GM18867 (cell line): Measurements from ENCODE around the gene FOXD1.
"Not testable (repeated sequence)": the region's sequence is repeated elsewhere in the genome, so short reads cannot be mapped to it uniquely, and the experiment has no call there.

Experiments used
- ATAC-seq: cut with Tn5 transposase; IDR thresholded peaks from one replicate; pipeline ENCODE4 v1.9.1; 2021; ENCODE audit warnings: mild to moderate bottlenecking, moderate library complexity; ENCODE audit not compliant: unreplicated experiment

FOXD1 gene

DNA sequence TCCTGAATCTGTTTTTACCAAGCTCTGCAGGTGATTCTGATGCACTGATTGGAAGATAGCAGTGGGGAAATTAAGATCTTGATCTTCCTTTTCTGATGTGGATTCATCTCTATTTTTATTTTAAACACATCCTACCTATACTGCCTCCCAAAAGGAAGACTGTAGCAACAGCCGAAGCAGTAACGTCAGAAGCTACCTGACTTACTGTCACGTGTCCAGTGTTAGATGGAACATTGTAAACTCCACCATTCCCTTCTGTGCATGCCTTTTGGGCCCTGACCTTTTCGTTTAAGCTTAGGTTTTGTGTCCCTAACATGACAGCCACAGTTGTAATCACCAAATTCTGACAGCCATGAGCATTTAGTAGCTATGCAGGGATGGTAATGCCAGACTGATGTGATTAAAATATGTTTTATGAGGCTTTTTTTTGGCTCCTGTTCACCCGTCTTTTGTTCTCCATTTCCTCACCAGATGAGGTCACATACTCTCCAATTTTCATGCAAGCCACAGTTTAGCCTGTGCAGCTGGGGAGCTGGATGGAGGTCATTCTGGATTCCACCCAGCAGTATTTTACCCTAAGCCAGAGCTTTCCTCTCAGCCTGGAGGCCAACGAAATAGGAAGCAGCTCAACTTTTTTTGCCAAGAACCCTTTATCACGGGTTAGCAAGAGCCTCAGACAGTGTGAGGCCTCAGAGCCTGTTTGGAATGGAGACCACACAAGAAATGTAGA is 15.6 kb upstream of the FOXD1 start:
- ATAC-seq, result no peak

DNA sequence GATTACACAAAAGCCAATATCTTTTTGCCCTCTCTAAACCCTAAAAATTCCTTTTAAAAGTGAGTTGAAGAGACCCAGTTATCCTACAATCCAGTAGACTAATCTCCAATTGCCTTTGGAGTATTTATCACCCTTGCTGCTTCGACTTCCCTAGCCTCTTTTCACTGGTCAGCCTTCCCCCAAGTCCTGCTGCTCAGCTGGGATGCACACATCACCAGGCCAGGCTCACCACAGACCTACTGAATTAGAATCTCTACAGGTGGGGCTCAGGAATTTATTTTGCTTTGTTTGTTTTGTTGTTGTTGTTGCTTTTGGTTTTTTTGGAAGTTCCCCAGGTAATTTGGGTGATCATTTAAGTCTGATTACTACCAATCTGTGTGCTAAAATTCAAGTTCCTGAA is 11.6 kb upstream of the FOXD1 start:
- no peak for ATAC-seq

DNA sequence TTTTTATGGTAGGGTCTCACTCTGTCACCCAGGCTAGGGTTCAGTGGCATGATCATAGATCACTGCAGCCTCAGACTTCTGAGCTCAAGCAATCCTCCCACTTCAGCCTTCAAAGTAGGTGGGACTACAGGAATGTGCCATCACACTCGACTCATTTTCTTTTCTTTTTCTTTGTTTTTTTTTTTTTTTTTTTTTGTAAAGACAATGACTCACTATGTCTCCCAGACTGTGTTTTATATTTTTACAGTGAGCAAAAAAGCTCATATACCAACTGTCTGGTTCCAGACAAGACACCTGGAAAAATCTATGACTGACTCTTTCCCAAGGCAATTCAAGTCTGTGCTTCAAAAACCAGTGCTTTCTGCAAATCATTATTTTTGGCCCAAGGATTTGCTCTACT is 10.8 kb upstream of the FOXD1 start:
- no peak for ATAC-seq

DNA sequence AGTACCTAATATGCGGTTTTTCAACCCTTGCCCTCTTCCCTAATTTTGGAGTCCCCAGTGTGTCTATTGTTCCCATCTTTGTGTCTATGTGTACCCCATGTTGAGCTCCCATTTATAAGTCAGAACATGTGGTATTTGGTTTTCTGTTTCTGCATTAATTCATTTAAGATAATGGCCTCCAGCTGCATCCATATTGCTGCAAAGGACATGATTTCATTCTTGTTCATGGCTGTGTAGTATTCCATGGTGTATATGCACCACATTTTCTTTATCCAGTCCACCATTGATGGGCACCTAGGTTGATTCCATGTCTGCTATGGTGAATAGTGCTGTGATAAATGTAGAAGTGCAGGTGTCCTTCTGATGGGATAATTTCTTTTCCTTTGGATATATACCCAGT is 7.9 kb upstream of the FOXD1 start:
- not testable (repeated sequence) for ATAC-seq

DNA sequence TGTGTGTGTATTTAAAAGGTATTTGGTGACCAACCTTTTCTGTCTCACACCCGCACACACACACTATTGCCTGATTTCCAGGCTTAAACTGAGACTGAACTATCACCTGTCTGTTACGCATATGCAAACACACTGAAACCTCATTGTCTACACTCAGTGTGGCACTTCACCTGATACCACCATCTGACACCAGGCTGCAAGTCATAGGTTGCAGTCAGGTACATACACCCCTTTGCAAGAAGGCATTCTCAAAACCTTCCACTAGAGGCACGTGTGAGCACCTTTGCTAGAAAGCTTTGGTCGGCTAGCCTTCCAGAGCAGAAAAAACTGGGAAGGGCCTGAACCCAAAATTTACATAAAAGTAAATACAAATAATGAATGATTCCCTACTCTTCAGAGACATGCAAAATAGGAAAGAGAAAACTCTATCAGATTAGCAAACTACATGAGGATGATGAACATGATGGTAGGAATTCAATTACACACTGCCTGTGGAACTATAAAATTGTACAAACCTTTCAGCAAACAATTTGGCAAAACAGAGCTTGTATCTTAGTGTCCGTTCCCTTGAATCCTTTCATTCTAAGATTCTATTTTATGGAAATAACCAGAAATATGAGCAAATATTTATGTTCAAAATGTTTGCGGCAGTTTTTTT is 5.9 kb upstream of the FOXD1 start:
- ATAC-seq, result peak; percentile 78

DNA sequence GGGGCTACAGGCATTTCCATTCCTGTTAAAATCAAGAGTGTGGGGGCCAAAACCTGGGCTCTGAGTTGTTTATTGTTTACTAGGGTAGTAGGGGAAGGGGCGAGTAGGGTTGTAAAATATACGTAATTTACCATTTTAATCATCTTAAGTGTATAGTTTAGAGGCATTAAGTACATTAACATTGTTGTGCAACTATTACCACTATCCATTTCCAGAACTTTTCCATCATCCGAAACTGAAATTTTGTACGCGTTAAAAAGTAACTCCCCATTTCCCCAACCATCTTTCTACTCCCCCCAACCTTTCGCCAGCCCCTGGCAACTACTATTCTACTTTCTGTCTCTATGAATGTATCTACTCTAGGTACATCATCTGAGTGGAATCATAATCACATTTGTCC is 3.6 kb upstream of the FOXD1 start:
- ATAC-seq, result no peak

DNA sequence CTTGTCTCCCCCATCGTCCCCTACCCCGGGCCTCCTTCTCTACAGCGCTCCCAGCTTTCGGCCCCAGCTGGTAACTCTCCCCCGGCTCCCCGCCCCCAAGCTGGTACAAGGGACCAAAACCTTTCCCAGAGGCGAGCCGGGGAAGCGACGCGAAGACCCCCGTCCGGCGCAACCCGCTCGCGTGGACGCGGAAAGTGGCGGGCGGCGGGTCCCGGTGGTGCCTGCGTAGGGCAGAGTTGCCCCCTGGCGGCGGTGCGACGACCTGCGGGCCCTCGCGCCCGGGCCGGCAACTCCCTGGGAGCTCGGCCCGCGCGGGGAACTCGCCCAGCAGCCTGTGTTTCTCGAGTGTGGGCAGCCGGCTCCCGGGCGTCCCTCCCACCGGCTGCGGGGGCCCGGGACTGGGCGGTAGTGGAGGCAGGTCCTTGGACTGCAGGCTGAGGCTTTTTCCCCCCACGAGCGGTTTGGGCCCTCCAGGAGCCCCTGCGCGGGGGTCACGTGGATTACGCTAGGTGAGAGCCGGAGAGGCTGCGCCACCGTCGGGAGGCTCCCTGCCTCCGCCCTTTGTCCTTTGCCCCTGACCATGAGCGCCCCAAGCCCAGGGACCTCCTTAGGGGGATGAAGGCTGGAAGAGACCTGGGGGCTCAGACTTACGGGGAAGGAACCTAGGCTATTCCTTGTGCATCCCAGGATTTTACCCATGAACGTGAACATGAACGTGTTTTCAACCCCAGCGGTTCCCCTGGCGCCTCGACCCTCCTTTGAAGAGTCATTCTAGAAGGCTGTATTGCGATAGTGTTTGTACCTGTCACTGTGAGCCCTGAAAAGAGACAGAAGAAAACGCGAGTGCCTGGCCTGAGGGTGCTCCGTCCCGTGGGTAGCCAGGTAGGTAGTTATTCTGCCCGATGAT is 2.9 kb upstream of the FOXD1 start:
- ATAC-seq, result peak; percentile 29

DNA sequence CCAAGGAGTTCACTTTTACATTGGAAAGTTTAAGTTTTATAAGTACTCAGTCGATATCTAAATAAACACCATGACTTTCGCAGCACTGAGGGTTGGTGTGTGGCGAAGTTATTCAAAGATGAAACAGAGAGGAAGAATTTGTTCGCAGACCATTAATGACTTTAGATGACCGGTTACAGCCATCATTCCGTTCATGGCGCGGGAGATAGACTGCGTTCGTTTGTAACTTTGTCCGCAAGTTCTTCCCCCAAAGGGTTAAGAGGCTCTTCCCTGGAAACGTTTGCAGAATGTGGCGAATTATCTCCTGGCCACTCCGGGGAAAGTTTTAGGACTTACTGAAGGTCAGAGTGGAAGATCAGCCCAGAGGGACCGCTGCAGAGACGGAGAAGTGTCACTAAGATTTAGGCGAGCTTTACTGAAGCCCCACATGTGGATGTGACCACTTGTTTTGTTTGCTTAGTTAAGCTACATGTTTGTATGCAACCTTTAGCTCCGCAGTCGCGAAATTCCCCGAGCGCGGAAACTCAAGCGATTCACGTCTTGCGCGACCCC is 2.2 kb upstream of the FOXD1 start:
- ATAC-seq, result no peak

DNA sequence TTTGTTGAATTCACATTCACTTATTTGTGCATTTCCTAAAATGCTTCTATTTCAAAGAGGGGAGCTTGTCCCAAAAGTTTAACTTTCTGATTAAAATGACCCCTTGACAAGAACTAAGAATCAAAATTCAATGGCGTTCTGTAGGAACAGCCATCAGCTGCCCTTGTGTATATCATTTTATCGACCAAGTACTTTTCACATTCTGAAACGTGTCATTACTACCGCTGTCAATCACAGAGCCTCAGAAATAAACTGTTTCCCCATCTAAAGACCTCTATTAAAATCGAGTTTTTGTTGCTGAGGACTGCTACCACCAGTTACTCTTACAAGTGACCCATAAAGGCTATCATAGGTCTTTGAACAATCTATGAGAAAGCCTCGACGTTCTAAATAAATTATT is 1.6 kb upstream of the FOXD1 start:
- ATAC-seq, result no peak

DNA sequence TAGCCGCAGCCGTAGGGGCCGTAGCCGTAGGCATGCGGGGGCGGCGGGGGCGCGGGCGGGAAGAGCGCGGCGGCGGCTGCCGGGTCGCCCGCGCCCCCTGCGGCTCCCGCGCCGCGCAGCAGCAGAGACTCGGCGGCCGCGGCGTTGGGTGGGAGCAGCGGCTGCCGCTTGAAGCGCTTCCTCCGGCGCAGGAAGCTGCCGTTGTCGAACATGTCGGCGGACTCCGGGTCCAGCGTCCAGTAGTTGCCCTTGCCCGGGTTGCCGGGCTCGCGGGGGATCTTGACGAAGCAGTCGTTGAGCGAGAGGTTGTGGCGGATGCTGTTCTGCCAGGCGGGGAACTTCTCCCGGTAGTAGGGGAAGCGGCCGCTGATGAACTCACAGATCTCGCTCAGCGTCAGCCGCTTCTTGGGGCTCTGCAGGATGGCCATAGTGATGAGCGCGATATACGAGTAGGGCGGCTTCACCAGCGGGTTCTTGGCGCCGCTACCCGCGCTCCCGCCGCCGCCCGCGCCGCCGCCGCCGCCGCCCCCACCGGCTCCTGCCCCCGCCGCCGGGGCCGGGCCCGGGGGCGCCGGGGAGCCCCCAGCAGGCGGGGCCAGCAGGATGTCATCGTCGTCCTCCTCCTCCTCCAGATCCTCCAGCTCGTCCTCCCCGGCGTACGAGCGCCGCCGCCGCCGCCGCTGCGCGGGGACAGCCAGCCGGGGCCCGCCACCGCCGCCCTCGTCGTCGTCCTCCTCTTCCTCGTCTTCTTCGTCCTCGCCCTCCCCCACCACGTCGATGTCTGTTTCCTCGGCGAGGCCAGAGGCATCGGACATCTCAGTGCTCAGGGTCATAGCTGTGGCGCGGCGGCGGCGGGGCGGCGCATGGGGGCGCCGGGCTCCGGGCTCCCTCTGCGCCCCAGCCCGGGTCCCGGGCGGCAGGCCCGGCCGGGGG is 781 bp downstream of the FOXD1 start:
- ATAC-seq, result peak; percentile 32

DNA sequence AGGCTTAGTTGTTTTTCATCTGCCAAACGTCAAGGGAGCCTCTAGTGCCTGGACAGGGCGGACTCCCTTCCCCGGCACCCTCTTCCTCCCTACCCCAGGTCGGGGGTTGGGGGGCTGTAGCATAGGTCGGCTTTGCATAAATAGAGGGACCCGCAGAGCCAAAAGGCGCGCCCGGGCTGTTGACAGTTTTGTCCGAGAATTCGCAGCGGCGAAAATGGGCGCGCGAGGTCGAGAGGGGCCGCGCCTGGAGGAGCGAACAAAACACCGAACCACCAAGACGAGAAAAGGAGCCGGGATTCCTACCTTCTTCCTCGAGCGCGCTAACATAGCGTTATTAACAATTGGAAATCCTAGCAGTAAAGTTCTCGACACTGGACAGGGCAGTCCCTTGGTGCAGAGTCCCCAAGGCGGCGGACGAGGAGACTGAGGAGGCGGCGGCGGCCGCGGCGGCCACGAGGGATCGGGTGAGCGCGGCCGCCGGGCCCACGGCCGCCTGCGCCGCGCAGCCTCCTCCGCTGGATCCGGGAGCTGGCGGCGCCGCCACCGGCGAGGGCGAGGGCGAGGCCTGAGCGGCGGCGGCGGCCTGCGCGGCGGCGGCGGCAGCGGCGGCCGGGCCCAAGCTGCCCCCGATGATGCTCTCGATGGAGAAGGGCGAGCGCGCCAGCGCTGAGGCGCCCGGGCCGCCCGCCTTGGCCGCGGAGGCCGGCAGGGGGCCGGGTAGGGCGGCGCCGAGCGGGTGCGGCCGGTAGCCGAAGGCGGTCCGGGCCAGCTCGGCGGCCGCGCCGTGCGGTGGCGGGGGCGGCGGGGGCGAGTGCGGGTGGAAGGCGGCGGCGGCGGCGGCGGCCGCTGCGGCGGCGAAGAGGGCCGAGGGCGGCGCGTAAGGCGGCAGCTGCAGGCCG is 1.7 kb downstream of the FOXD1 start:
- peak; percentile 13 for ATAC-seq

DNA sequence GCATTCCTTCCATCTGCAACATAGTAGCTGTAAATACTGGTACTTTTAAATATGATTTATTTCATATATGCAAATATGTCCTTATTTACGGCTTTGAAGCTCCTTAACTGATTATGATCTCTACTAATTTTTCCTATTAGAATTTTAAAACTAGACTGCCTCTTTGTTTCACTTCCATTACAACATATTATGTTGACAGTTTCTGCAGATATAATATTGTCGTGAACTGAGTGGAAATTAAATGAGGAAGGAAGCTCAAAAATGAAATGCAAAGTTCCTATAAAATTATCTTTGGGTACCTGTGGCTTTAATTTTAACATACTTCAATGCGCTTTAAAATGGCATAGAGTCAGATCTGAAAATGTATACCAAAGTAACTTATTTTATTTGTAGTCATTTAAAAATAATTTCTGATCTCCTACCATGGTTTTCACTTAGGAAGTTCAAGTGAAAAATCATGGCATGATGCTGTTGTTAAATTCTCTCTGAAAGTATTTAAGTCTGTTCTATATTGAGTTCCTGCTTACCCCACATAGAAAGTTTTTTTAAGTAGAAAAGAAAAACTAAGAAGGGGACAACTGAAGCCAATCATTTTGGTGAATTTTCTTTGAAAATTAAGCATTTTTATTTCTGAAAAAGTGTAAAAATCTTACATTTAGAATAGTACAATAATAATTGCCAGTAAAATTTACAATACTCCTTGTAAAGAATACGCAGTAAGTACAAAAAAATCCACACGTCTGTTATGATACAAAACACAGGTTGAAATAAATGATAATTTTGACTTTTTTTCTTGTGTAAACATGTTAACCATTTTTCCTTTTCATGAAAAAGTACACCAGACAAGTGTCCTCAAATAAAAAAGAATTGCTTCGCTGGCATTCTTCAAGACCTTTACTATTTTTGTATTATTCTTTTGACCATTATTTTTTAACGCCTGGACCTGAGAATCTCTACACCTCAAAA is 2.6 kb downstream of the FOXD1 start:
- ATAC-seq, result no peak

DNA sequence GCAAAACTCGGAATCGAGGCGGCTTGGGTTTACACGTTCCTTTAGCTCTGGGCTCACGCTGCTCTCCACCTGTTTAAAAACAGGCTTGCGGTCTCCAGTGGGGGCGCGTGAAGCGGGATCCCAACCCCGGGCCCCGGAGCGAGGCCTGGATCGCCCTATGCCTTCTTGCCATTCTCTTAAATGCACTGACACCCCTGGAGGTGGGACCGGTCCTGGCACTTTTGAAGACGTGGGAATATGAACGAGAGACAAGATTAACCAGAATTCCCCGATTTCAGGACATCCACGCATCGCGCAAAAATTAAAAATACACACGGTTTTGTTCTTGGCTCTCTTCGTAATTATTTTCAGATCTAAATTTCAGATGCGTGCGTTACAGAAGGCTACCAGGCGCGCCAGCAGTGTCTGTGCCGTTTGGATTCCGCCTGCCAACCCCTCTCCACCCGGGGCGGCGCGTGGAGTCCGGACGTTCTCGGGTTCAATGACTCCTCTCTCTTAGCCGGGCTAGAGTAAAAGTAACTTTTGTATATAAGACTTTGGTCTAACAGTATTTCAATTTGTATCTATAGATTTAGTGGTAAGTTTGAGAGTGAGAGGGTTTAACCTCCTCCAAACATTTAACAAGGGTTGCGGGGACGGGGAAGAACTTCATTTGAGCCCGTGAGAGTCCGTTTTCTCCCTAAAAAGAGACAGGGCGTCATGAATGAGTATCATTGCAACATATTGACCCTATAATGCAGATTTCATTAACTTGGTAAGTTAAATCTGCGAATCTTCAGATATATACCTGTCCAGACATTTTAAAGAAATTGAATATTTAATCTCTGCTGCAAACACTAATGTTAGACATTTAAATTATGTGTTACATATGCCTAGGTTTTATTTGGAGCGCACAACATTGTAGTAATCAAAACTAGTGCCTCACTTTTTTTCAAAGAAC is 3.8 kb downstream of the FOXD1 start:
- ATAC-seq, result no peak

DNA sequence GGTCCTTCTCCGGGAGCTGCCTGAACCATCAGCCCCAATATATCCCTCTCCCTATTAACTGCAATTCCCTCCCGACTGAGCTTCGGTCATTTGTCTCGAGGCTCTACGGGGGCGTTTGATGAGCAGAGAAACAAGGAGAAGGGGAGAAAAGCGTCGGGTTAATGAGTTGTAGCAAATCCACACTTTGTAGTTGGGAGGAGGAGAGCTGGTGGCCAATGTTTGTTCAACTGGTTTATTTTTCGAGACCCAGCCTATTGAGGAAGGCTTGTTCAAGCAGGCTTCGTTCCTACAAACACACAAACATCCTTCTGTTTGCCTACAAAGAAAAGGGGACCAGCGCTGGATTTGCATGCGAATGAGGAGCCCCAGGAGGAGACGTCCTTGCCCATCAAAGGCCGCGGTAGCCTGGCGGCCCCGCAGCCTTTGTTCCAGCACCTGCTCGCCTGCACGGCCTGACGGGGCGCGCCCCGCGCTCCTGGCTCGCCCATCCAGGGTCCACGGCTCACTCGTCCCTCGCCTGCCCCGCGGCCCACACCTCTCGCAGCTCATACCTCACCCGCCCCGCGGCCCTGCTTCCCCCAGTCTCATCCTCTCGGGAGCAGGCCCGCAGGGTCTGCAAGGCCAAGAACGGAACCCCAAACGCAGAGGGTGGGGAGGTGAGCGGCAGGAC is 4.6 kb downstream of the FOXD1 start:
- no peak for ATAC-seq

DNA sequence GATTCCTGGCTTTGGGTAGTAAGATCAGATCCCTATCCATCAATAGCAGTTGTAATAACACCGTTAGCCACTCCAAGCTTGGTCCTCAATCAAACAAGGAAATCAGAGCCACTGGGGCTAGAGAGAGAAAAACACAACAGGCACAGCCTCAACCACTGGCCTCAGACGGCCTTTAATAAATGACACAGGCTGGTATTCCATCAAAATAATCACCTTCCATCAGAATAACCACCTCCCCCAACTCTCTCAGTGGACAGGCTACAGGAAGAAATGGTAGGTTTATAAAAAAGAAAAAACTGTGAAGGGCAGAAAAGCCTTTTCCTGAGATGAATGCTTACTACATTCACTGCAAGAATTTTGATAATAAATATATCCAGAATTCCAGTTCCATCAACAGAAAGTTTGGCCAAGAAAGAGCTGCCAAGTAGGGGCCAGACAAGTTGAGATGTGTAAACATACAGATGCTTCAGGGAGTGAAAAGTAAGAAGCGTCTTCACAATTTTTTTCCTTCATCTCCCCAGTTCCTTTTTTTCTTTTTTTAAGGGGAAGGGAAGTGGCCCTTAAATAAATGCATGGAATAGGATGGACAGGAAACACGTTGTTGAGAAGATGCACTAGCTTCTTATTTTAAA is 5.5 kb downstream of the FOXD1 start:
- ATAC-seq, result no peak

DNA sequence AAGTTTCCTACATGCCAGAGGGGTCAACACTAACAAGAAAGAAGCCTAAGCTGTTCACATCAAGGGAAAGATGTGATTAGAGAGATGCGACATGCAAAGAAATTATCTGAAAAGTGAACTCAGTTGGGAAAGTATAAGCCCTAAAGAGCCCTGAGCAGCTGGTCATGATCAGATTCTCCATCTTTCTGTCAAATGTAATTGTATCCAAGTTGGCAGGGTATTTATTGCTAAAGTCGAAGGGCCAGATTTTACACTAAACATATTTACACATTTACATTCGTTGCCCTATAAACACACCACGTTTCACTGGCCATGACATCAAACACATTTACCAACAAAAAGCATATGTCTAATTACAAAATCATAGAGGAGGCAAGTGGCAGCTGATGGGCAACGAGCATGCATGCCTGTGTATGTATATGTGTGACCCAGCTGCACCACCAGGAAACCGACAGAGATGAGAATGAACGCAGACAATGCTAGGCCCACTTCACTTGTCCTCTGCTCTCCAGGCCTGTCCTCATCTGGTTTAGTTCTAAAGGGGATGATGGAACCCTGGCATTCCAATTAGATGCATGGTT is 6.3 kb downstream of the FOXD1 start:
- ATAC-seq, result no peak
